ENCODE measurements around the gene MRPL1. TPM values are rescaled to one million over a fixed set of nuclear protein-coding genes. Genes with fewer than 3 reads are reported as not detected.
A peak's percentile ranks its signal among the peaks of the same experiment; 100 is the strongest.
"Not testable (repeated sequence)": the region's sequence is repeated elsewhere in the genome, so short reads cannot be mapped to it uniquely, and the experiment has no call there.

The MRPL1 gene
- total RNA-seq, 3 donors from 2014 or later: 17.1 to 26.3 (median 21.0) TPM

DNA sequence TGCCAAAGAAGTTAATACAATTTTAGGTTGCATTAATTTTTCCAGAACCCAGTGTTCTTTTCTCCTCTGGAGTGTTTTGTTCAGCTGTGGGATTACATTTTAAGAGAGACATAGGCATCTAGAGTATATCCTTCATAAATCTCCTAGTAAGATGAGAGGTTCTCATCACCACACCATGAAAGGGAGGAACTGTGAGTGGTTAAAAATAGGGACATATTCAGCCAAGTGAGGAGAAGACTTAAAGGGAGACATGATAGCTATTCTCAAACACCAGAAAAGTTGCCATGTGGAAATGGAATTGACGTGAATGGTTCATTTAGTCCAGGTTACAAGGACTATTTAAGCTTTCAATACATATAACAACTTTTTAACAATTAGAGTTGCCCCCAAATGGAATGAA, 6.5 kb upstream of the MRPL1 start:
- Histone ChIP-seq H3K27ac (no peak overlapping the region), H3K27me3 (no peaks in the 10 kb centered on the region), H3K9me3 (no peaks in the 10 kb centered on the region), H3K4me3 (no peak overlapping the region), H3K36me3 (no peaks in the 10 kb centered on the region), H3K4me1 (no peaks in the 10 kb centered on the region)
- intact Hi-C loops (cut with DNase I; ENCODE audit: low total_unique reads): no loop called here
- TF ChIP-seq POLR2A (IDR thresholded peaks at IDR 0.05) (no peak), POLR2AphosphoS5 (IDR thresholded peaks at IDR 0.05) (no peak)
- TF ChIP-seq, protein P1, sequence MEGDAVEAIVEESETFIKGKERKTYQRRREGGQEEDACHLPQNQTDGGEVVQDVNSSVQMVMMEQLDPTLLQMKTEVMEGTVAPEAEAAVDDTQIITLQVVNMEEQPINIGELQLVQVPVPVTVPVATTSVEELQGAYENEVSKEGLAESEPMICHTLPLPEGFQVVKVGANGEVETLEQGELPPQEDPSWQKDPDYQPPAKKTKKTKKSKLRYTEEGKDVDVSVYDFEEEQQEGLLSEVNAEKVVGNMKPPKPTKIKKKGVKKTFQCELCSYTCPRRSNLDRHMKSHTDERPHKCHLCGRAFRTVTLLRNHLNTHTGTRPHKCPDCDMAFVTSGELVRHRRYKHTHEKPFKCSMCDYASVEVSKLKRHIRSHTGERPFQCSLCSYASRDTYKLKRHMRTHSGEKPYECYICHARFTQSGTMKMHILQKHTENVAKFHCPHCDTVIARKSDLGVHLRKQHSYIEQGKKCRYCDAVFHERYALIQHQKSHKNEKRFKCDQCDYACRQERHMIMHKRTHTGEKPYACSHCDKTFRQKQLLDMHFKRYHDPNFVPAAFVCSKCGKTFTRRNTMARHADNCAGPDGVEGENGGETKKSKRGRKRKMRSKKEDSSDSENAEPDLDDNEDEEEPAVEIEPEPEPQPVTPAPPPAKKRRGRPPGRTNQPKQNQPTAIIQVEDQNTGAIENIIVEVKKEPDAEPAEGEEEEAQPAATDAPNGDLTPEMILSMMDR (IDR thresholded peaks at IDR 0.05): no peak
- DNase-seq (ENCODE audit: low spot score in 2 of 2): no peak

DNA sequence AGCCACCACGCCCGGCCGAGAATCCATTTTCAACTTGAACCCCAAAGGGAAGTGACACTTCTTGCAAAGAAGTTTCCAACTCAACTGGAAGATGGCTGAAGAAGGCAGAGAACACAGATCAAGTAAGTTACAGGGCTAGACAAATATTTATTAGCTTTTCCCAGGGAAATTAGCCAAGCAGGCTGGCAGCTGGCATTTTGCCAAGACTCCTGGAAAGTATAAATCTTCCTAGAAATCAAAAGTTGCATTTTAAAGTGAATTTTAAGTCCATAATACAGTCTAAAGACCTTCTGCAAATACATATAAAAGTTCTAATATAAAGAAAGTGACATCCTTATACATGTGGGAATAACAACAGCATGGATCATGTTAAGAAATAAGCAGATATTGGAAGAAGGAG, 3.4 kb upstream of the MRPL1 start:
- intact Hi-C loops (cut with DNase I; ENCODE audit: low total_unique reads): no loop called here
- Histone ChIP-seq H3K4me1 (no peaks in the 10 kb centered on the region), H3K27me3 (no peaks in the 10 kb centered on the region), H3K36me3 (no peaks in the 10 kb centered on the region), H3K27ac (no peak overlapping the region), H3K4me3 (no peak overlapping the region), H3K9me3 (no peaks in the 10 kb centered on the region)
- no peak for TF ChIP-seq POLR2AphosphoS5 (IDR thresholded peaks at IDR 0.05)
- TF ChIP-seq, protein P1 (IDR thresholded peaks at IDR 0.05): no peak
- no peak for TF ChIP-seq POLR2A (IDR thresholded peaks at IDR 0.05)
- DNase-seq (ENCODE audit: low spot score in 2 of 2): no peak

DNA sequence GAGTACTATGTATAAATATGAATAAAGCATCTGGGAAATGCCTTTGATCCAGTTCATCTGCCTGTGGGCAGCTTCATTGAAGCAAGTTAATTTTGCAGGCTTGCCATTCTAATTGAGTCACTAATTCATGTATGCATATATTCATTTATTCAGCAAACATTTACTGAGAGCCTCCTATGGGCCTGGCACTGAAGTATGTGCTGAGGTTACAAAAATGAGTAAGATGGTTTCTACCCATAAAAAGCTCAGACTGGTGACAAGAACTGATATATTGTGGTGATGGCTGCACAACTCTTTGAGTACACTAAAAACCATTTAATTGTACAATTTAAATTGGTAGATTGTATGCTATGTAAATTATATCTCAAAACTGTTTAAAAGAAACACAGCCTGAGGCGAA, 1.1 kb upstream of the MRPL1 start:
- intact Hi-C loops (cut with DNase I; ENCODE audit: low total_unique reads): loop anchor here (10.0 kb wide), 1 partner anchor 47 kb away; the partner anchor contains the start of gene CNOT6L
- peak overlapping the region in 2 of 3 donors; percentile 82 for H3K4me3 ChIP-seq
- H3K9me3 ChIP-seq: no peaks in the 10 kb centered on the region
- H3K36me3 ChIP-seq: no peaks in the 10 kb centered on the region
- no peak for DNase-seq (ENCODE audit: low spot score in 2 of 2)
- H3K27me3 ChIP-seq: no peaks in the 10 kb centered on the region
- TF ChIP-seq POLR2A (IDR thresholded peaks at IDR 0.05) (no peak), POLR2AphosphoS5 (IDR thresholded peaks at IDR 0.05) (no peak)
- TF ChIP-seq, protein P1 (IDR thresholded peaks at IDR 0.05): no peak
- no peaks in the 10 kb centered on the region for H3K4me1 ChIP-seq
- H3K27ac ChIP-seq: peak overlapping the region; percentile 94 to 96

GRCh38 chr4:77863341-77863740, 711 bp downstream of the MRPL1 start:
- DNase-seq (ENCODE audit: low spot score in 2 of 2); H3K36me3 ChIP-seq; H3K9me3 ChIP-seq; H3K4me1 ChIP-seq; H3K27me3 ChIP-seq: not testable (repeated sequence)
- Histone ChIP-seq H3K4me3 (peak overlapping the region; percentile 57 to 82 (median 82)), H3K27ac (peak overlapping the region in 1 of 2 donors; percentile 96)
- intact Hi-C loops (cut with DNase I; ENCODE audit: low total_unique reads): loop anchor here (10.0 kb wide), 1 partner anchor 49 kb away; the partner anchor contains the start of gene CNOT6L

DNA sequence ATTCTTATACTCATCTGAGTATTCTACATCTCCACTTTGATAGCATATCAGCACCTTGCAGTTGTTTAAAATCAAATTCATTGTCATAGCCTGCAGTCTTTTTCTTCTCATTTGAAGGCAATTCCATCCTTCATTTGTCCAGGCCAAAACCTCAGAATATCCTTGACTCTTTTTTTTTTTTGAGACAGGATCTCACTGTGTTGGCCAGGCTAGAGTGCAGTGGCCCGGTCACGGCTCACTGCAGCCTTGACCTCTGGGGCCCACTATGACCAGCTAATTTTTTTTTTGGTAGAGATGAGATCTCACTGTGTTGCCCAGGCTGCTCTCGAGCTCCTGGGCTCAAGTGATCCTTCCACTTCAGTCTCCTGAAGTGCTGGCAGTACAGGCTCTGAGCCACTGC, 2.6 kb downstream of the MRPL1 start:
- Histone ChIP-seq H3K27me3 (no peaks in the 10 kb centered on the region), H3K4me3 (no peak overlapping the region), H3K36me3 (no peaks in the 10 kb centered on the region), H3K4me1 (no peaks in the 10 kb centered on the region), H3K27ac (no peak overlapping the region), H3K9me3 (no peaks in the 10 kb centered on the region)
- TF ChIP-seq, protein P1 (IDR thresholded peaks at IDR 0.05): no peak
- TF ChIP-seq POLR2A (IDR thresholded peaks at IDR 0.05) (no peak), POLR2AphosphoS5 (IDR thresholded peaks at IDR 0.05) (no peak)
- no peak for DNase-seq (ENCODE audit: low spot score in 2 of 2)
- intact Hi-C loops (cut with DNase I; ENCODE audit: low total_unique reads): loop anchor here (10.0 kb wide), 1 partner anchor 50 kb away; the partner anchor contains the start of gene CNOT6L

Data from breast epithelium (tissue), 4 donors.